NK-92 treated with Interleukin-12 subunit alpha and Interleukin-12 subunit beta, amount 100 ng/mL, for 24 hours (cell line): ENCODE data around the gene ZACN.
"Not testable (repeated sequence)": the region's sequence is repeated elsewhere in the genome, so short reads cannot be mapped to it uniquely, and the experiment has no call there.

Experiments
- DNase-seq: peaks from one replicate; lab custom pipeline; 2025; lab: John Stamatoyannopoulos, UW

Gene ZACN

DNA sequence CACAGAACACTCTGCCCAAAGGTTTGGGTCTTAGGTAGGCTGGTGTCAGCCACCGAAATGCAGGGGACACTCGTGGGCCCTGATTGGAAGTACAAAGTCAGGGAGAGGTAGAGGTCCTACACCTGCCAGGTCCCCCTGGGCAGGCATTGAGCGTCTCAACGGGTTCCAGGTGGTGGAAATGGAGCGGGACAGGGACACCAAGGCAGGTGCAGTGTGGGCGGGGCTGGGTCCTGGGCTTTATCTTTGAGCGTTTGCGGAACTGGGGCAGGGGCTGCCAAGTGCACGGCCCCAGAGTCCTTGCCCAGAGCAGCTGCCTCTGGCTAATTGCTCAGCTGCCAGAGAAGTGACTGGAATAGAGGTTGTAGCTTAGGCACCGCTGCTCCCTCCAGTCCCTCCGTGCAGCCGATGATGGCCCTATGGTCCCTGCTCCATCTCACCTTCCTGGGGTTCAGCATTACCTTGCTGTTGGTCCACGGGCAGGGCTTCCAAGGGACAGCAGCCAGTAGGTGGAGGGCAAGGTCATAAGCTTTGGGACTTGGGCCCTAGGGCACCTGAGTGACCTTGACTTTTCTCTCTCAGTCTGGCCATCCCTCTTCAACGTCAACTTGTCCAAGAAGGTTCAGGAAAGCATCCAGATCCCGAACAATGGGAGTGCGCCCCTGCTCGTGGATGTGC, at the start of gene ZACN:
Gene ZACN, plus strand, starts transcription at position 323 of the 675 bp plus-strand sequence. Its CDS starts 83 bp downstream, at position 406.
- no peak for DNase-seq

DNA sequence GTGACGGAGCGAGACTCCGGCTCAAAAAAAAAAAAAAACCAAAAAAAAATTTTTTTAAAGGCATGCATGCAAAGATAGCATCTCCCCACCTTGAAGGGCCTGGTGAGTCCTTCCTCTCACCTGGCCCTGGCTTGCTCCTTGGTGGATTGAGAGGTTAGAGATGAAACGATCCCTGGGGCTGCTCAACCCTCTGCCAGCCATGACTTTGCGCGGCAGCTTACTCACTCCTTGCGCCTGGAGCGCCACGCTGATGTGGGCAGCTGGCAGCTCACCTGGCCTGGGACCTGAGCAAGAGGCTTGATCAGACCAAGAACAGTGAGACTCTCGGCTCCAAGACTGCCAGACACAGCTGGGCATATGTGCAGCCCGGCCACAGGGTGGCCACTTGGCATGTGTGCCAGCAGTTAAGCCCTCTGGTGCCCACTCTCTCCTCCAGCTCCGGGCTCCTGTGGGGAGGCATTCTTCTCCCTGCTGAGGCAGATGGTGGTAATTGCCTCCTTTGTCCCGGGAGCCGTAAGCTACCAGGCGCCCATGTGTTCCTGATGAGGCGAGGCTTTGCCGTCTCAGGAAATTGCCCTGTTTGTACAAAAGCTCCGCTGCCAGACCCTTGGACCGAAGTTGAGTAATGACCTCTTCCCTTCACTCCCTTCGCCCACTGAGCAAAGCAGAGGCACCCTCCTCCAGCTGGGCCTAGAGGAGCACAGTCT, 46.8 kb upstream of the ZACN start:
- no peak for DNase-seq

DNA sequence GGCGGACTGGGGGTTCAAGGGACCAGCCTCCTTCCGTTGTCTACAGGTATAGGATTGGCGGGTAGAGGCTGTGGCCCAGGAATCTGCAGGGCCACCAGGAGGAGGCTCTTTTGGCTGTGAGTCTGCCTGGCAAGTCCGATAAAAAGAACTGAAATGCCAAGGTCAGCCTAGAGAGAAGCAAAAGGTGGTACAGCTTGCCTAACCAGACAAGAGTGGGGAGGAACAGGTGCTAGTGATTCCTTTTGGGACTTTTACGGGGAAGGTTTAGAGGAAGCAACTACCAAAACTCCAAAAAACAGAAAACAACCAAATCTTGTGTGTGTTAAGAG, 46.2 kb upstream of the ZACN start:
- DNase-seq: no peak

DNA sequence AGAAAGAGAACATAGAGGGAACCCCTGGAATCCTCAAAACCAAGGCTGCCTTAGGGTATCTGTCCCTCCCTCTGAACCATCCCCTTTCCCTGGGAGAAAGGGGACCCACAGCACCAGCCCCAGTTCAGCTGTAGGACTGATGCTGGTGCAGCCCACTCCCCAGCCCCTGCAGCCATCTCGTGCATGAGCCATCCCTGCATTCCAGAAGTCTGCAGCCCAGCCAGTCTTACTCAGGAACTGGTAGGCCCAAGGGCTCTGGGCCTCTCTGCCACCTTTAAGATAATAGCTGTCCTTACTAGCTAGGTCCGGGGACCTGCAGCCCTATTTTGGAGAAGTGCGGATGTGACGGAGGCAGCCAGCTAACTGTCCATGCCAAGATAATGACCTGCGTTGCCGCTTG, 45.8 kb upstream of the ZACN start:
- no peak for DNase-seq

DNA sequence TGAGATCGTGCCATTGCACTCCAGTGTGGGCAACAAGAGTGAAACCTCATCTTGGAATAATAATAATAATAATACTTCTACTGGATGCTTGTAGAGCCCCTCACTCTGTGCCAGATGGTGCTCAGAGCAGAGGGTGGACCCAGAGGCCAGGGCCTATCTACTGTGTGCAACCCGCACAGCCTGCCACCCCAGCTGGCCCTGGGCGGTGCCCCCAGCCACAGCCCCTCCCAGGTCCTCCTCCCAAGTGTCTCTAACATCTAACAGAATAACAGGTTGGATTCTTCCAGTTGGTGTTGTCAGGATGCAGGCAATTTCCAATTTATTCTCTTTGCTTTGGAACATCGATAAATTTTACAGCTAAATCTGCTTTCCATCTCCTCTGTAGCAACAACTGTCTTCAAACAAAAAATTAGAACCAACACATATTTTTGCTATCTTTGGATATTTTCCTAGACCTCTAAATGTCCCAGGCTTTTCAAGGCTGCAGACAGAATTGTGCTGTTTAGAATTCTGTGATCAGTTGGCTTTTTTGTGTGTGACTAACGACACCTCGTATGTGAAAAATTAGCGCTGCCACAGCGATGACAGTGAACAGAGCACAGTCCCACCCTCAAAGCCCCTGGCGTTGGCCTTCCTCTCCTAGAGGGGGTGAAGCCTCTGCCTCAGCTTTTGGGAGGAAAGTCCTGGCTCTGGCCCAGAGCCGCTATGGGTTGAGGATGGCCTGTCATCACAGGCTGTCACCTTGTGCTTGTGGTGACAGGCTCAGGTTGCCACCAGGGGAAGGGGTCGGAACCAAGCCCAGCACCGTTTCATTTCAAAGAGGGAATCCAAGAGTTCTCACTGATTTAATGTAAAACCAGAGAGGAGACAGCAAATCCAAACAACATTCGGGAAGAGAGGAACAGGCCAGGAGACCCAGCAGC, 44.3 kb upstream of the ZACN start:
- DNase-seq: no peak

DNA sequence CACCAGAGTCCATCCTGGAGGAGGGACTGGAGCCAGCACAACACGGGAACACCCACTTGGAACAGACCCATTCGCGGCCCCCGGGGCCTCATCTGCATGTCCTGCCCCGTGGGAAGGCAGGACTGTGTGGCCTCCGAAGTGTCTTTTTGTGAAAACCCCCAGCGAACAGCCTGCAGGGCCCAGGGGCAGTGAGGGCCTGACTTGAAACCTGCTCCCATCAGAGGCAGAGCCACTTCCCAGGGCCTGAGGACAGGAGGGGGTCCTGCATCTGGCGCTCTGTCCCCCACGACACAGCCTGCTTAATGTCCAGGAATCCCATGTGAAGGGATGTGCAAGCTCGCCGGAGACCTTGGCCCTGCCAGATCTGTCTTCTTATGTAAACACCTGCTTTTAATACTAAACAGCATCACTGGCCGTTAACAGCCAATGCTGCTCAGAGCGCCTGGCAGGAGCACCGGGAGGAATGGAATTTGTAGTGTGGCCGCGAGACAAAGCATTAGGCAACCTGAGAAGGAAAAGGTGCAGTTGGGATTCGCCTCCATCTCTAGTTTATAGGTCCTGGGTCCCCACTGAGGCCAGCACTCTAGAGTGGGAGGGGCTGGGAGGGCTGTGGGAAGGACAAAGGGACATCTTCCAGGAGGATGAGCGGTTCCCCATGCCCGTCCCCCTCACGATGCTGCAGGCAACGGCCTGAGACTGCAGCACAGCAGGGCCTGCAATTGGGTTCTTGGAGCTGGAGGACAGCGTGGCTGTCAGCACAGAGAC, 42.3 kb upstream of the ZACN start:
- DNase-seq: no peak

DNA sequence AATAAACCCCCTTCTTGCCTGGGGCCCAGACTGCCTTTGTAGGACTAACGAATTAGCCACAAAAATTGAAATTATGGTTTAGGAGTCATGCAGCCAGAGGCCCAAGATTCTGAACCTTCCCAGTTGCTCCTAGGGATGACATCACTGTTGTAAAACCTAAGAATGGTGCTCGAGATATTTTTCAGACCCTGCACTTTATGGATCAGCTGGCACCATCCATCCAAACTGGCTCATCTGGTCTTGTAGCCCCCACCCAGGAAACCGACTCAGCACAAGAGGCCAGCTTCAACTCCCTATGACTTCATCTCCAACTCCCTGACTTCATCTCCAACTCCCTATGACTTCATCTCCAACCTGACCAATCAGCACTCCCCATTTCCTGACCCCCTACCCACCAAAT, 40.9 kb upstream of the ZACN start:
- no peak for DNase-seq

DNA sequence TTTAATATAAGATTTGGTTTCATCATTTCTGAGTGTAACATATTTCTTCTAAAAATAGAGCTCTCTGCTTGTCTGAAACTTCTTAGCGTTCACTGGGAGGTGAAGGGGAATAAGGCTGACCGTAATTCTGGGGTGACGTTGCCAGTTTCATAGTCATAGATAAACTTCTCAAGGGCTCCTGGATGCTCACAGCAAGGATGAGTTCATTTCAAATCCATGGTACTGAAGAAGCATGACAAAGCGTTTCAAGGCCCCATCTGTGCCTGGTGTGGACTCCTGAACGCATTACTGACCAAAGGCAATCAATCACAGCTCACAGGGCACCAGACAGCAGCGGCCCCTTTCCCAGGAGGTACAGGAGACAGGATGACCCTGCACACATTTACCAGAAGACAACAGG, 39.9 kb upstream of the ZACN start:
- no peak for DNase-seq

DNA sequence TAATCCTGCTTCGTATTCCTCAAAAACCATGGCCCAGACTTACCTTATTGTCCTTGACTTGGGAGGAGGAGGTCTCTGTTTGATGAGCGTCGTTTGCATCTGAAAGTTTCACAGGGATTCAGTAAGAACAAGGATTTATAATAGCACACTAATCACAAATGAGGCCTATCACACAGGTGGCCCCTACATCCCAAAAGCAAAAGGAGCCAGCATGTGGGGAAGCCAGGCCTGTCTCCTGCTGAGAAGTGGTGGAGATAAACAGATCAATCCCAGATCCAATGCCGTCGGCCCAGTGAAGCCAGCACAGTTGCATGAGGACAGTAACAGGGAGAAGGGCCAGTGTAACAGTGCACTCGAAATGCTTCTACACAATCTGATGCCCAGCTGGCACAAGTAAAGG, 38.6 kb upstream of the ZACN start:
- no peak for DNase-seq

DNA sequence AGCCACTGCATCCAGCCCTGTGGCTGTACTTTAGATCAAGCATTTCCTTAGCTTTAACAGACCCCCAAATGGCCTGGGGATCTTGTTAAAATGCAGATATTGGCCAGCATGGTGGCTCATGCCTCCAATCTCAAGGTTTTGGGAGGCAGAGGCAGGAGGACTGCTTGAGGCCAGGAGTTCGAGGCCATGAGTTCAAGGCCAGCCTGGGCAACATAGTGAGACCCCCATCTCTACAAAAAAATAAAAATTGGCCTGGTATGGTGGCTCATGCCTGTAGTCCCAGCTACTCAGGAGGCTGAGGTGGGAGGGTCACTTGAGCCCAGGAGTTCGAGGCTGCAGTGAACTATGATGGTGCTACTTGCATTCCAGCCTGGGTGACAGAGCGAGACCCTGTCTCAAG, 36.1 kb upstream of the ZACN start:
- not testable (repeated sequence) for DNase-seq

DNA sequence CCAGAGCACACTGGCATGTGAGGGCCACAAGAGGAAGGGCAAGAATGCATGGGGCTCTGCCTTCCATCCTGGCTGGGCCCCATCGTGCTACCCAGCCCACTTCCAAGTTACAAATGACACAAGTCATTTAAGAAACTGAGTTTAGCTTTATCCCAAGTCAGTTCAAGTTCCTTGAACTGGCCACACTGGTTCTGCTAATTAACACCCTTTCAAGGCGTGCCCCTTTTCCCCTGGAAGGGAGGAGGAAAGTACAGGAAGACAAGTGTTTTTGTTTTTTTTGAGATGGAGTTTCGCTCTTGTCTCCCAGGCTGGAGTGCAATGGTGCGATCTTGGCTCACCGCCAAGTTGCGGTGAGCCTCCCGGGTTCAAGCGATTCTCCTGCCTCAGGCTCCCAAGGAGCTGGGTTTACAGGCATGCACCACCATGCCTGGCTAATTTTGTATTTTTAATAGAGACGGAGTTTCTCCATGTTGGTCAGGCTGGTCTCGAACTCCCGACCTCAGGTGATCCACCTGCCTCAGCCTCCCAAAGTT, 34.4 kb upstream of the ZACN start:
- not testable (repeated sequence) for DNase-seq

DNA sequence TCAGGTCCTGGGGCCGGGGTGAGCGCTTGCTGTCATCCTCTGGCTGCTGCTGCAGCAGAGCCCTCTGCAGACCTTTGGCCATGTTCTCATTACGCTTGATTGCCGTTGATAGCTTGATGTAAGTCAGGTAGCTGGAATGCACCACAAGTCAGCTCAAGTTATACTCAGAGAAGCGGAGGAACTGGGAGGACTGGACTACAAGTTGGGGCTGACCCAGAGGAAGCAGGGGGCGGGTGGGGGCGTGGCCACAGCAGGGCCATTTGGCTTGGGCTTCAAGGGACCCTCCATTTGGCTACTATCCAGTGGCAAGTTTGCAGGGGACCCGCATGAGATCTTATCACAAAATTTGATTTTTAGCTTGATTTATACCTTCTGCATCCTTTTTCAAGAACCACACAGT, 32.9 kb upstream of the ZACN start:
- no peak for DNase-seq

DNA sequence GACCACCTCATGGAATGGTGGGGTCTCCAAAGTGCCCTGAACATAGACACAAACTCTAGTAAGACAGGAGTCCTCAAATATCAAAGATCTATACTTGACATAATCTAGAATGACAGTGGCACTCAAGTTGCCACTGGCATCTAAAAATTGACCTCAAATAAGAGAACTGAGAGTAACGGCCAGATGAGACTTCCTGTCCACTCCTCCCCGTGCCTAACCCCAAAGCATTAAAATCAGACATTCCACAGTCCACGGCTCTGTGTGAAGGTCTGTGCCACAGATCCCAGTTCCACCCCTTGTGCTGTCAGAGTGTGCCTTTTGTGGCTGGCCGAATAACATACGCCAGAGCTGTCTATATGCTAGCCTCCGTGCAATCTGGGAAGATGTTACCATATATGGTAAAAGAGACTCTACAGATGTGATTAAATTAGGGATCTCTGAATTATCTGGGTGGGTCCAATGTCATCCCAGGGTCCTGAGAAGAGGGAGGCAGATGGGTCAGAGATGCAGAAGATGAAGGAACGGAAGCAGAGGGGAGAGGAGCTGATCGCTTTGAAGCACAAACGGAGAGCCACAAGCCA, 30.9 kb upstream of the ZACN start:
- no peak for DNase-seq

DNA sequence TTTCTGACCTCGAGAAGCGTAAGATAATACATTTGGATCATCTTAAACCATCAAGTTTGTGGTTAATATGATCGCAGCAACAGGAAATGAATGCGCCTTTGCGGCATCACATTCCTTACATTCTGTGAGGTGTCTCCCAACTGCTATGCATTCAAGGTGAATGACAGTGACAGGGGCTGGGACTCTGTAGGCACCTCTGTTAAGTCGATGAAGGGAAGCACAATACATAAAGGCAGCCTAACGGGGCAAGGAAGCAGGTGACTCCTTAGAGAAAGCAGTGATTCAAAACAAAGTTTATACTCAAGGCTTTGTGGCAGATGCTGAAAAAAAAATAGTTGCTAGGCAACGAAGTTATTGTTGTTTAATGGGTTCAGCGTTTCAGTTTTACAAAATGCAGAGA, 30.3 kb upstream of the ZACN start:
- no peak for DNase-seq

DNA sequence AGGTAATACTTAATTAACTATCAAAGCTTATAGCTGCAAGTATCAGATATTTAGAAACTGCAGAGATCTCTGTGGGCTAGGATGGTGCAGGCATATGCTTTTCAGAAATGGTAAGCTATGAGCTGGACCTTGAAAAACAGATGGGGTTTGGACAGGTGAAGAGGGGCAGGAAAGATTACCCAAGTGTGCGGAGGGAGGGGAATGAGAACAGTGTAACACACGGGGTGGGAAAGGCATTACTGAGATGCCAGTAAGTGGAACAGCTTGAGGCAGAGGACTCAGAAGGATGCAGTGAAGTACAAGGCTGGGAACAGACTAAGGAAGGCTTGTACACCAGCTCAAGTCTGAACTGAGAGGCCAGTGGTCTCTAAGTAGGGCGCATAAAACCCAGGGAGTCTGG, 29.7 kb upstream of the ZACN start:
- DNase-seq: no peak

DNA sequence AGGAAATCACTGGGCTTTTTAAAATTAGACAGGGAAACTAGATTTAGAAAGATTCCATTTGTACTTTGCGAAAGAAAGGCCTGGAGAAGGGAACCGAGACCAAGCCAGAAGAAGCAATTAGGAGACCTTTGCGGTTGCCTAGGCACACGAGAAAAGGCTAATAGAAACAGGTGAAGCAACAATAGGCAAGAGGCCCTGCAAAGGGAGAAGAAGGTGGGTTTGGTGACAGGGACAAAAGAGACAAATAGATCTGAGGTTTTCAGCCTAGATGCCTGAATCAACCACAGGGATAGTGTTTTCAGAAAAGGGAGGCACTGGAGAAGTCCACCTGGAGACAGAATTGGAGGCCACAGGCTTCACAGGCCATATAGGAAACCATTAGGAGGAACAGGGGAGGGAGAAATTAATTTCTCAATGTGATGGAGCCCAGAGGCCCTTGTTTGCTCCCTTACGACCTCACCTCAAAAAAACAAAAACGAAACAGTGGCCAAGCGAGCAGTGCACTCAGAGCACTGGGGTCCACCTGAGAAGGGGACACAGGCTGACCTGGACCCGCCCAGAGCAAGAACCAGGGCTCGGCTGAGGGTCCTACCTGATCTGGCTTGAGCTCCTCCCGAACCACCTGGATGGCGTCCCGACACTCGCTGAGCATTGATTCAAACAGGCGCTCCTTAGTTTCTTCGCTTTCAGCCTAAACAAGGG, 29.0 kb upstream of the ZACN start:
- no peak for DNase-seq

DNA sequence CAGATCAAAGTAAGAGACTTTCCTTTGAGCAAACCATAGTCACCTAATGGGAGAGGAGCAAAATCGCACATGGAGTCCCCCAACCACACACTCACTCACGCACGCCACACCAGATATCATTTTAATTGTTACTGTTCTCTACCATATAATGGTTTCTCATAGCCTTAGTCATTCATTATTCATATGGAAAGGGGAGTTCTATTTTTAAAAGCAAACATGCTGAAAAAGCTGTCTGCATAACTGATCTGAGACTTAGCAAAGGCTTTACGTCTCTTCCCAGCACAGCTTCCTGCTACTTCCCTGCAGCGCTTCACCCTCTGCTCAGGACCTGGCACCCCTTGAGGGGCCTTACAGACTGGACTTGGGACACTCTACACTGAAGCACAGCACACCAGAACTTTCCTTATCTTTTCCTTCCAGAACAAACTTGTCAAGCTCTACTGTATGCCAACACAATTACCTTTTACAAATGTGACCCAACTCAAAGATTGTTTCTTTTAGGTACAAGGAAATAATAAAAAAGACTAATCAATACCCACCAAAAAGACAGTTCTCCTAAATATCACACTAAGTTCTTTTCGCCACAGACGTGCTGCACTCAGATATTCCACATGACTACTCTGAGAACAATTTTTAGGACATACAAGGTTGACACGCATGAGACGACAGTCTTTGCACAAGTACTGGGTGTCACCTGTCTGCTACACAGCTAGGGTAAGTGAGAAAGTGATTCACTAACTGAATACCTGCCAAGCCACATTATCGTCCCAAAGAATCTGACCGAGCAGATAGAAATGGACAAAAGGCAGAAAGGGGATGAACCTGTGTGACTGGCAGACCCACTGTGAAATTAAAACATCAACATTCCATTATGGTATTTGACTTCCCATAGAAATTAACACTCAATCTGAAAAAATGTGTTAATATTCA, 28.2 kb upstream of the ZACN start:
- DNase-seq: no peak

DNA sequence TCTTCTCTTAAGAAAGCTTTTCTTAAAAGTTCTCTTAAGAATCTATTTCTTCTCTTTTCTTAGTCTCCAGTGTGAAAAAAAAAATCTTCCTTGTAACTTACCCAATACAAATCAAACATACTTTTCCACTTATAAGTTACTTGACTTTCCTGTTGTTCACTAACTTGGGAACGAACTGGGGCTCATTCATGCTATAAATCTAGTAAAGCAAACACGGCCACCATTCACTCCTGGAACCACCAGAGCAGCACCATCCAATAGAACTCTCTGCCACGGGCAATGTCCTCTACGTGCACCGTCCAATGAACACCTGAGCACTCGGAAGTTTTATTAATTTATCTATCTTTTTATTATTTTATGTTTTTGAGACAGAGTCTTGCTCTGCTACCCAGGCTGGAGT, 27.4 kb upstream of the ZACN start:
- DNase-seq: no peak

DNA sequence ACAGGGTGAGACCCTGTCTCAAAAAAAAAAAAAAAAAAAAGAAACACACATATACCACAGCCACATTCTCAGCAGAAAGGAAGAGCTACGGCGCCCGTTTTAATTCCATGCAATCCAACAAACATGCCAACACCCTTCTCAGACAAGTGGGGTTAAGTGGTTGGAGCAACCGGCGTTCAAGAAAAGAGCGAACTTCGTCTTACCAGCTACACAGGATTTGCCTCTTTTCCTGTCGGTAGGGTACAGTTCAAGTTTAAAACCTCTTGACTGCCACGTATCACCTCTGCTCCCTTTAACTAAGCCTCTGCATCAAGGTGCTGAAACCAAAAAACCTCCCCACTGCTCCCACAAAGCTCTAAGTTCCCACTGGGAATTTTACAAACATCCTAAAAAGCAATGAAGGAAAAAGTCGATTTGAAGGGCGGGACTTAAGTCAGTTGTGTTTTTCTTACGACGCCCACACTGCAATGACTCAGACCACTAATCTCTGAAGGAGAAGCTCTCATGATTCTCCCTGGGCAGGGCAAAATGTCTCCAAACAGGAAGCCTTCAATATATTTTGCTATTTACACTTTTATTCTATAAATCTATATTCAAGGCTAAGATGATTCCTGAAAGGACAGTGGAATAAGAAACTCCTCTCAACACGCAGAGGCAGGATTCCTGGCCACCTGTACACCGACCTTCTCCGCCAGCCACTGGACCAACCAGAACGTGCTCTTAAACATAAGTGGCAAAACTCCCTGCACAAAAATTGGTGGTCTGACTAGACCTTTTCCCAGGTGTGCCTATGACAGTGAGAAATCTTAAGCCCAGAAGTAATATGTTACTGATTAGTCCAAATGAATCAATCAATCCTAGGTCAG, 25.5 kb upstream of the ZACN start:
- DNase-seq: no peak
